Endothelial cell of umbilical vein (primary cell): ENCODE data around the gene USPL1.

ENCODE experiments used
- CTCF ChIP-seq, 2 donors: IDR thresholded peaks; 1 replicate in 1 of 2; 2 replicates in 1 of 2; pipeline ENCODE4 v1.5.1; 2011; ENCODE audit warnings: low read length in 2 of 2, mild to moderate bottlenecking in 2 of 2, moderate library complexity in 2 of 2, control low read depth in 1 of 2, inconsistent platforms in 1 of 2, low read depth in 1 of 2; ENCODE audit not compliant: insufficient read depth in 1 of 2; ENCODE audit errors: extremely low read depth in 1 of 2
- EZH2 ChIP-seq: IDR thresholded peaks from 2 replicates; pipeline ENCODE4 v1.6.1; 2012; ENCODE audit warnings: borderline replicate concordance, low read depth, mild to moderate bottlenecking, moderate library complexity, low read length, inconsistent platforms; ENCODE audit not compliant: severe bottlenecking
- GATA2 ChIP-seq: IDR thresholded peaks from 2 replicates; pipeline ENCODE4 v1.7.0; 2011; ENCODE audit warnings: low read depth, mild to moderate bottlenecking, moderate library complexity, mixed read lengths, low read length; ENCODE audit not compliant: insufficient read length, insufficient read depth
- POLR2A ChIP-seq: IDR thresholded peaks from 2 replicates; pipeline ENCODE4 v1.6.1; 2012; ENCODE audit warnings: low read depth, mild to moderate bottlenecking, control low read depth, low read length

GRCh38 chr13:30608364-30608763, 9.4 kb upstream of the USPL1 start:
- TF ChIP-seq CTCF (IDR thresholded peaks at IDR 0.05; ENCODE audit: extremely low read depth in 1 of 2, insufficient read depth in 1 of 2, low read depth in 1 of 2, low read length in 2 of 2) (no peak), POLR2A (no peak), GATA2 (no peak), EZH2 (no peak)
